GM18907 (cell line): ENCODE measurements around the gene ULBP3.
A peak's percentile ranks its signal among the peaks of the same experiment; 100 is the strongest.
"Not testable (repeated sequence)": the region's sequence is repeated elsewhere in the genome, so short reads cannot be mapped to it uniquely, and the experiment has no call there.

Experiments used
- ATAC-seq: cut with Tn5 transposase; IDR thresholded peaks from one replicate; pipeline ENCODE4 v1.9.1; 2021; ENCODE audit warnings: mild to moderate bottlenecking, moderate library complexity; ENCODE audit not compliant: unreplicated experiment

ULBP3 gene

GRCh38 chr6:150017186-150017521, 51.8 kb downstream of the ULBP3 start:
- not testable (repeated sequence) for ATAC-seq

- ATAC-seq = peak; percentile 59
Measured at GRCh38 chr6:150016324-150017185, 52.4 kb downstream of the ULBP3 start.

- ATAC-seq = not testable (repeated sequence)
Measured at GRCh38 chr6:150015281-150016001, 53.5 kb downstream of the ULBP3 start.

GRCh38 chr6:150014623-150015280, 54.2 kb downstream of the ULBP3 start:
- ATAC-seq = not testable (repeated sequence)

- not testable (repeated sequence) for ATAC-seq
Measured at GRCh38 chr6:150013785-150014622, 54.9 kb downstream of the ULBP3 start.

GRCh38 chr6:150012846-150013784, 55.8 kb downstream of the ULBP3 start:
- not testable (repeated sequence) for ATAC-seq
